Activated naive CD4-positive, alpha-beta T cell treated with Interleukin-2 at 50 U/mL for 16 hours (primary cell): ENCODE results near the gene PARVG.

Source experiments
- DNase-seq: peaks from one replicate; pipeline ENCODE4 v3.0.0-alpha.2; 2020

PARVG gene

DNA sequence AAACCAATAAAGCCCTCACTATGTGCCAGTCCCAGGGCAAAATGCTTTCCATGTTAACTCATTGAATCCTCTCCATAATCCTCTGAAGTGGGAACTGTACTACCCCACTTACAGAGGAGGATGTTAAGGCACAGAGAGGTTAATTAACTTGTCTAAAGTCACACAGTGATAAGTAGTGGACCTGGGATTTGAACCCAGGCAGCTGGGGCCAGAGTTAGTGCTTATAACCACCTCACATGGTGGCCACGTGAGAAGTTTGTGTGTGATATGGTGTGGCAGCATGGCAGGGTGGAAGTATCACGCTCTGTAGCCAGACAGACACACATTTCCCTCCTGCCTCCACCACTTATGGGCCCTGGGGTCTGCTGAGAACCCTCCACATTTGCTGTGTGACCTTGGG is 16.5 kb downstream of the PARVG start:
- DNase-seq: no peak

DNA sequence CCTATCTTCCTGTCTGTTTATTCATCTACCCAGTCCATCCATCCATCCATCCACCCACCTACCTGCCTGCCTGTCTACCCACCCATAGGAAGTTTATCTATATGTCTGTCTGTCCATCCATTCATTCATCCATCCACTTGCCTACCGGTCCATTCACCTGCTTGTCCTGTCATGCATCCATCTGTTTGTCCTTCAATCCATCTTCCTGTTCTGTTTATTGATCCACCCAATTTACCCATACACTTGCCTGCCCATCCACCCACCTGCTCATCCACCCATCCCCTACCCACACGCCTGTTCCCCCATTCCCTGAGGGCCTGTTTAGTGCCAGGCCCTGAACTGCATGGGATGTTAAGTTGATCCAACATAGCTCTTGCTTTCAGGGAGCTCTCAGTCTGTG is 18.4 kb downstream of the PARVG start:
- DNase-seq: no peak

DNA sequence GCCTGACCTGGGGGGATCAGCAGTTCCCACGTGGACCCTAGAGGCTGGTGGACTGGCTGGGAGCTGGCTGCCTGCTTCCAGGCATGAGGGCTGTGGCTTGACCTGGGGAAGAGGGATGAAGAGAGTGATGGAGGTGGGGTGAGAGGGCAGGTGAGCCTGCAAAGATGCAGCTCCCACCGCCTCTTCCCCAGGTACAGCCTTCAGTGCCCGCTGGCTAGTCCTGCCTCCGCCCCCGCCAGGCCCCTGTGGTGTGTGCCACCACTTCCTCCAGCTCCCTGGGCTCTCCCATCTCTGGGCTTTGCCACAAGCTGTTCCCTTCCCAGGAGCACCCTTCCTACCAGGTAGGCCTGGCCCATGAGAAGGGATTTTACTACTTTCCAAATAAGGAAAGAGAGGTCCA is 19.1 kb downstream of the PARVG start:
- DNase-seq: no peak

DNA sequence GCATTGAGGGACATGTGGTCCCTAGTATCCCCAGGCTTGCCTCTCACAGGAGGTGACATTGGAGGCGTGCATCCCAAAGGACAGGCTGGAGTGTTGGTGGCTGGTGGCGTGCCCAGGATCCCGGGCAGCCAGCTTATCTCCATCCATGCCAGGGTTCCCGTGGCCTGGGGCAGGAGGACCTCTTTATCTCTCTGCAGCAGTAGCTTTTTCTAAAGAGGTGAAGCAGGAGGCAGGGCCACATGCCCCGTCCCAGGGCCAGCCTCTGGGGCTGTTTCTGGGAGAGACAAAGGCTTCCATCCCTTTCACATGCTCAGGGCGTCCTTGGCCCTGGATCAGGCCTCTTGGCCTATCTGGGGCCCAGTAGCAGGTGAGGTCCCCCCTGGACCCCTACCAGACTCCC is 19.7 kb downstream of the PARVG start:
- no peak for DNase-seq

DNA sequence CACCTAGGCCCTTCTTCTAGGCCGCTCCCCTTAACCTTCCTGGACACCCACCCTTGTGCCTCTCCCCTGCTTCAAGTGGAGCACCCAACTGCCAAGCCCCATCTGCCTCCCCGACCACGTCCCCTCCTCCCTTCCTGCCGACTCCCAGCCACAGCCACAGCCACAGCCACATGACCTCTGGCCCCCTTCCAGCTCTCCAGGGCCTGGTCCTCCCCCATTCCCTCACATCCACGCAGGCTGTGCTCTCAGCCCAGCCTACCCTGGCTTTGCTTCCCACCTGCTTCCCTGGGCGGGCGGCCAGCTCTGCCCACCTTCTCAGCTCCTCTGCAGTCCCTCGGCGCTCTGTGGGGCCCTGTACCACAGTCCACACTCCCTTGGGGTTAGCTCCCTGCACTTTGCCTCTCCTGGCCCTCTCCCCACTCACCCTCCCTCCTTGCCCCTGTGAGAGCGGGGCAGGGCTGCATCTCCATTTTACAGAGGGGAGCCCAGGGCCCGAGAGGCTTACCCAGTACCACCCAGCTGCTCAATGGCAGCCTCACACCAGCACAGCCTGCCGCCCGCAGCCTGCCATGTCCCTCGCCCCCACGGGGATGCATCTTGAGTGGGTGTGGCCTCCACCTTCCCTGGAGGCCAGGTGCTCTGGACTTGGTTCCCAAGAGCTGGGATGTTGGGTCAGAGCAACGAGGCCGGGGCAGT is 20.3 kb downstream of the PARVG start:
- no peak for DNase-seq

DNA sequence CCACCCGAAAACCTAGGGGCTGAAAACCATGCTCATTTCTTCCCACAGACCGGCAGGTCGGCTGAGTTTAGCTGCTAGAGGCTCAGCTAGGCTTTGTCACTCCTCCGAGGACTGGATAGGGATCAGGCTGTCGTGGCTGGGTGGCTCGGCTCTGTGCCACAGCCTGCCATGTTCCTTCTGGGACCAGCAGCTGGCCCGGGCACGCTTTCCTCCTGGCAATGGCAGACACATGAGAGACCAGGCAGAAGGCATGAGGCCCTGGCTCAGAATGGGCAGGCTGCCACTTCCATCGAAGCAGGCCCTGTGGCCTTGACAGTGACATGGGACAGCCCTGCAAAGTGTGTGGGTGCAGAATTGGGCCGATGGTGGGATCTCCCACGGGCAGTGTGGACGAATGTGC is 20.9 kb downstream of the PARVG start:
- DNase-seq: no peak

DNA sequence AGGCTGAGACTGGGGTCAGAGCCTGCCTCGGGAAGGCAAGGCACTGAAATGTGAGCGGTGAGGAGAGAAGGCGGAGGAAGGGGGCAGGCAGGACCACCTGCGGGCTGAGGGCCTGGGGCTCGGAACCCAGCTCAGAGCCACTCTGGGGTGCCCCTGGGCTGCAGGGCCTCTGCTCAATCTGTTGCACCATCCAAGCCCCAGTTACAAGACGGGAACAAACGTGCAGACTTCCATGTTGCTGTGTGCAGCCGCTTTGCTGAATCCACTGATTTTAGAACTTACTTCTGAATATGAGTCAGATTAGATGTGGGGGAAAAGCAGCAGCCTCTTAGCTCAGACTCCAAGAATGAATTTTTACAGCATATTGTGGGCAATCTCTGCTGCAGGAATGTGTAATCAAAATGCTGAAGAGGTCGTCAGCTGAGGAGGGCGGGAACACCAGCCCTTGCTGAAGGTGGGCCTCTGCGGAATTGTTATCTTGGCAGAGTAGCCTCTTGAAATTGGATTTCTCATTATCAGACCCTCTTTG is 21.6 kb downstream of the PARVG start:
- no peak for DNase-seq

DNA sequence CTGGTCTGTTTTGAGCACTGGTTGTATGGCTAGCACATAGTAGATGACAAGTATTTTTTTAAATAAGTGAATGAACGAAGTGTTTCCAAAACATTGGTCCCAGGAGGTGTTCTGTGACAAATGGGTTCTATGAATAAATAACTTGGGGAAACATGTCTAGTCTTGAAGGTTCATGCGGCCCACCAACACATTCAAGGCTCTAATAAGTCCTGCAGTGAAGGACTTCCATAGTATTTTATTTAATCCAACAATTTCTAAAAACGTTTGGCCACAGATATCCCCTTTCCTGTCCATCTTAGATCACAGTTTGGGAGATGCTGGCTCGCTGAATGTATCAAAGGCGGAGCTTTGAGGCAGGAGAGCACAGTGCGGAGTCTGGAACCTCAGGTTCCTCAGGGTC is 22.5 kb downstream of the PARVG start:
- no peak for DNase-seq

DNA sequence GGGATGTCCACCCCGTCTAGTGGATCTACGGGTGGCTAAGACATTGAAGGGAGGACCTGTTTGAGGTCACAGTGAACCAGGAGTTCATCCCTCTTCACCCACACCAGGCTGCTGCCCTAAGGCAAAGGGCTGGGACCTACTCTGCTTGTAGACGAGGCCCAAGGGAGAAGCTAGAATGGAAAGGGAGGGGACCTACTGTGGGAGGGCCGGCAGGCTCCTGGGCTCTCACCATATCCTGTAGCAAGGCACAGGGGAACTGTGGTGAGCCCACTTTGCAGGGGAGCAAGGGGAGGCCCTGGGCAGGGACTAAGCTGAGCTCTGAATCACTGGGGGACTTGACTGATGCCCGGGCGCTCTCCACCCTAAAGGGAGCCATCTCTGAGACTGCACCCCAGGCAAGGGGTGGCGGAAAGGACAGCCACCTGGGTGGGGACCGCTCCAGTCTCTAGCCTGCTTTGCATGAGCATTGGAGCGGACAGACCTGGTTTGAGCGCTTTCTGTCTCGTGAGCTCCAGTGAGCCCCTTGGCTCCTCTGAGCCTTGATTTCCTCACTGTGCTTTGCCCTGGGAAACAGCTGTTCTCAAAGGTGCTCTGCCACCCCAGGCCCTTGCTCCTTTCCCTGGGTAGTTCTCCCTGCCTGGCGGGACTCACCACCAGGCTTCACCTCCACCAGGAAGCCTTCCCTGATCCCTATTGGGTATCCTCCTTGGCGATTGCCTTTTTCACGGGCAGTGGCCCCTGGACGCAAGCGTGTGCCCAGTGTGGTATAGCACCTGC is 24.2 kb downstream of the PARVG start:
- DNase-seq: no peak

DNA sequence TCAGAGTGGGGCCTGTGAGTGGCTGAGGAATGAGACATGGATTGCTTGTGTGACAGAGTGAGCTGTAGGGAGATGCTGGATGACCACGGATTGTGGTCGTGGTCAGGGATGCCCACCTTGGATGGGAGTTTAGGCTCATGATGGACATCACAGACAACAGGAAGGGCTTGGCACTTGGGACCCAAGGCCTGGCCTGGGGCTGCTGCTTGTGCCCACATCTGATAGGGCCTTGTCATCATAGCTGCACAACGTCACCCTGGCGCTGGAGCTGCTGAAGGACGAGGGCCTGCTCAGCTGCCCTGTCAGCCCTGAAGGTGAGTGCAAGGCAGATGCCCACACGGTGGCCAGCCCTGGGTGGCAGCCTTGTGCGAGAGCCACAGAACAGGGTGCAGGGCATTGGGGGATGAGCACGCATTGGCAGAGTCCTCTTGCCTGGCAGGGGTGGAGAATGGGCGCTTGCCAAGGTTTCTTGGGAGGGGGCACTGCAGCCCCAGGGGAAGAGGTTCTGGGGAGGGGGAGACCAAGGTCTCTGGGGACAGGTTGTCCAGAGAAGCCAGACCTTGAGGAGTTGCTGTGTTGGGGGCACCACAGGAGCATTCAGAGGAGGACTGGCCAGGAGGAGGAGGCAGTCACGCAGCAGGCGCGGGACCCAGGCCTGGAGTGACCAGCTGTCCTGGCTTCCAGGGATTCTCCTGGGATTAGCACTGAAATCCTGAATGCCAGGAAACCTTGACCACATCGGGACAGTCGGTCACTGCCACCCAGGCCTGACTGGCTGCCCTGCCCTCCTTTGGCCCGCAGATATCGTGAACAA is 25.0 kb downstream of the PARVG start:
- DNase-seq: no peak

DNA sequence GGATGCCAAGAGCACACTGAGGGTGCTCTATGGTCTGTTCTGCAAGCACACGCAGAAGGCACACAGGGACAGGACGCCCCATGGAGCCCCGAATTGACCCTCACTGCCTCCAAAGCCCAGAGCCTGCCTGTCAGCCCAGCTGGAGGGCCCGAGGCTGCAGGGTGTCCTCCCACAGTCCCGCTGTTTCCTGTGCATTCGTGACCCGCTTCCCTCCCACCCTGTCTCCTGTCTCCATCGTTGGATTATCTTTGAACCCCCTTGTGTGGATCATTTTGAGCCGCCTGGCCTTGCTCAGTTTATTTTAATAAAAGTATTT is 25.6 kb downstream of the PARVG start:
- DNase-seq: no peak

DNA sequence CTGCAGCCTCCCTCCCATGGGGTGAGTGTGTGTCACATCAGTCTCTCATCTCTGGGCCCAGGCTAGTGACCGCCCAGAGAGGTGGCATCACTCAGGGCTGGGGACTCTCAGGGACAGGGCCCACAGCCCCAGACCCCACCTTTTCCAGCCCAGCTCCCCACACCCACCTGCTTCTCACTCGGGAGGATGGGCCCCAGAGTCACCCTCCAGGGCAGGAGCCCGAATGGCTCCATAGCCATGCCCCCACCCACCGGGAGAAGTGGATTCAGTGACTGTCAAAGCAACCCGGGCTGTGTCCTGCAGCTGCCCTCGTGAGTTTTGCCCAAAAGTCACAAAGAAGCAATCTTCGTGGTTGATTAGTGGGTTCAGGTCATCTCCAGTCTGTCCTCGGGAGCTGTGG is 26.0 kb downstream of the PARVG start:
- no peak for DNase-seq

DNA sequence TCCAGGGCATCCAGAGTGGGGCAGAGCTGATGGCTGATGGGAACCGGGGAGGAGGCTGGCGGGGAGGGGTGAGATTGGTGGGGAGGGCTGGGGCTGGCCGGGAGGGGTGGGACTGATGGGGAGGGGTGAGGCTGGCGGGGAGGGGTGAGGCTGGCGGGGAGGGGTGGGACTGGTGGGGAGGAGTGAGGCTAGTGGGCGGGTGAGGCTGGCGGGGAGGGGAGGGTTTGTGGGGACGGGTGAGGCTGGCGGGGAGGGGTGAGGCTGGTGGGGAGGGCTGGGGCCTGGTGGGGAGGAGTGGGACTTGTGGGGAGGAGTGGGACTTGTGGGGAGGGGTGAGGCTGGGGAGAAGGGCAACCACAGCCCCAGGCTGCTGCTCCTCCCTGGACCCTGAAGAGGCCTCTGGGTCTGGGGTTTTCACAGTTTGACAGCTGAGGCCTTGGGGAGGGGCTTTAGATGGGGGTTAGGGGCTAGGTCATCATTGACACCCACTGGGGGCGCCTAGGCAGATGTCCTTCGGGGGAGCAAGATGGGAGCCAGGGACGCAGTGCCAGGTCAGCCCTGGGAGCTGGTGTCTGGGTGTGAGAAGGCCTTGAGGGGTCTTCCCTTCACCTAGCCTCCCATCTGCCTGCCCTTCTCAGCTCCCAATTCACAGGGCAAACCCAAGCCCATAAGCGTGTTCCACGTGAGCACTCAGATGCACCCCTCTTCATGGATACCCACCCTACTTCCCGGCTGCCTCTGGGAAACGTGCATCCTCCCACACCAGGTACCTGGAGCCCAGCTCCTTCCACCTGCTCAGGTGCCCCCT is 26.7 kb downstream of the PARVG start:
- DNase-seq: no peak

DNA sequence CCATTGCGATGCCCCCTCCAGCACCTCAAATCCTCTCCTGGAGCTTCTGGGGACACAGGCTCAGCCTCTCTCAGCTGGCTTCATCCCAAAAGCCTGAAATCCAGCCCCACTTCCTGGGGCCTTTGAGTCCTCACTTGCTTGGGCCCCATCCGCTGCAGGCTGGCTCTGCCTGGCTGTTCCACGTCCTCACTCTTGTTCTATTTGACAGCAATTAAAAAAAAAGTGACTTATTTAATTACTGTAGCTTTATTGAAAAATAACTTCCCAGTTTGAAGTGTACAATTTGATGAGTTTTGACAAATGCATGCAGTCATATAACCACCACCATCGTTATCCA is 27.2 kb downstream of the PARVG start:
- no peak for DNase-seq

DNA sequence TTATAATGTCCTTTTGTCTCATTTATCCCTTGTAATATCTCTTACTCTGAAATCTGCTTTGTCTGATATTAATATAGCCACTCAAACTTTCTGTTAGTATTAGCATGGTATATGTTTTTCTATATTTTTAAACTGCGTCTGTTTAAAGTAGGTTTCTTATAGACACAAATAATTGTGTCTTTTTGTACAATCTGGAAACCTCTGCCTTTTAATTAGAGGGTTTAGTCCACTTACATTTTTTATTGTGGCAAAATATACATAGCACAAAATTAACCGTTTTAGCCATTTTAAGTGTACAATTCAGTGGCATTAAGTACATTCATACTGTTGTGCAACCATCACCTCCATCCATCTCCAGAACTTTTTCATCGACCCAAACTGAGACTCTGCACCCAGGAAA is 28.6 kb downstream of the PARVG start:
- no peak for DNase-seq

DNA sequence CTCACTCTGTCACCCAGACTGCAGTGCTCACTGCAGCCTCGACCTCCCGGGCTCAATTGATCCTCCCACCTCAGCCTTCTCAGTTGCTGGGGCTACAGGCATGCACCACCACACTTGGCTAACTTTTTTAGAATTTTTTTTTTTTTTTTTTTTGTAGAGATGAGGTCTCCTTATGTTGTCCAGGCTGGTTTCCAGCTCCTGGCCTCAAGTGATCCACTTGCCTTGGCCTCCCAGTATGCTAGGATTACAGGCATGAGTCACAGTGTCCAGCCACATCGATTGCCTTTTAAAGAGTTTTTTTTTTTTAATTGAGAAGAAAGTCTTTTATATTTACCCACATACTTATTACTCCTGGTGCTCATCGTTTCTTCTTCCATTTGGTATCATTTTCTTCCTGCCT is 30.0 kb downstream of the PARVG start:
- no peak for DNase-seq

DNA sequence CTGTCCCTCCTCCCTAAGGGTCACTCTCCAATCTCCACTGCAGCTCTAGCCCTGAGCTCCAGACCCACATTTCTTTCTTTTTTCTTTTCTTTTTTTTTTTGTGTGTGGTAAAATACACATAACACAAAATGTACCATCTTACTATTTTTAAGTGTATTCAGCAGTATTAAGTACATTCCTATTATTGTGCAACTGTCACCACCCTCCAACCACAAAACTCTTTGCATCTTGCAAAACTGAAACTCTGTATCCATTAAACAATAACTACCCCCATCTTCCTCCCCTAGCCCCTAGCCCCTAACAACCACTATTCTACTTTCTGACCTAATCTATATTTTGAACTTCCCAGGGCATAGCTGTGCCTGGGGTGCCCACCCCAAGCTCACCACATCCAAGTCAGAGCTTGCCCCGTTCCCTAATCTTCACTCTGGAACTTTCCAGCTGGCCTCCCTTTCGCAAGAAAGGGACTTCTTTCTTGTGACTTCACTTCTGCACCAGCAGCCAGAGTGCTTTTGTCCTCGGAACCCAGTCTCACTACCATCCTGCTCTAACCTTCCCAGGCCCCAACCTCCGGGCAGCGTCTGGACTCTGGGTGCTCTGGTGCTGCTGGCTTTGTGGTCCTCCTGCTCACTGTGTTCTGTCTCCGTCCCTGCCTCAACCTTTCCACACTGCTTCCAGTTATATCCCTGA is 30.7 kb downstream of the PARVG start:
- no peak for DNase-seq

DNA sequence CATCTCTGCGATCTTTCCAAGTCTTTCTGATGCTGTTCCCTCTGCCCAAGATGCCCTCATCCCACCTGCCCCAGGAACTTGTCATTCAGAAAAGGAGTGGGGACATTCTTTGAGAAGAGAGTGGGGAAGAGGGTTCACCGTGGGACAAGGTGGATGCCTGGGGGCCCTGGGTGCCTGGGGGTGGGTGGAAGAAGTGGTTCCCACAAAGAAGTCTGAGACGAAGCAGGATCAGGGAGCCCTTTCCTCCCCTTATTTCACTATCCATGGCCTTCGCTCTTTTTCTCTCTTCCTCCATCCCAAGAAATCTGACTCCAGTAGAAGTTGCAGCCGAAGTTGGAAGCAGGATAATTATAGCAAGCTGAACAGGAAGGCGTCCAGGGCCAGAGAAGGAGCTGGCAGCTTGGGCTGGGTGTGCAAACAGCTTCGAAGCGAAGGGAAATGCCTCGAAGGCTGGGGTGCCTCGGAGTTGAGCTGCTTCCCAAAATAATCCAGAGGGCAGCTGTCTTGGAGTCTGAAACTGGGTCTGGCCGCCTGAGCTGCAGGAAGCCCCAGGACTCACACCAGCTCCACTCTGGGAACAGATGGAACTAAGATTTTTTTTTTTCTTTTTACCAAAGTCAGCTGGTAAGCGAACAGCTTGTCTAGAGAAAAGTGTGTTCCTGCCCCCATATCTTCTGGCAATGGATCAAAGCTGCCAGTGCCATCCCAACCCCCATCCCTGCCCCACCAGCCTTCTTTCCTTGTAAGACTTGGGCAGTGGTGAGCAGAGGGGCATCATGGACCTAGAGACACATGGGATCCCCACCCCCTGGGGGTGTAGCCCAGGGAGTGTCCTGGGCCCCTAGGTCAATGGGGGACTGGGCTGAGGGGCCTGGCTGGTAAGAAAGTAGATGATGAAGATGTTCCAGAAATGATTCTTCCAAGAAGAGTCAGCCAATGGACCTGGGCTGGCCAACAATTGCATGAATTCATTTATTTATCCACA is 31.5 kb downstream of the PARVG start:
- DNase-seq: no peak

DNA sequence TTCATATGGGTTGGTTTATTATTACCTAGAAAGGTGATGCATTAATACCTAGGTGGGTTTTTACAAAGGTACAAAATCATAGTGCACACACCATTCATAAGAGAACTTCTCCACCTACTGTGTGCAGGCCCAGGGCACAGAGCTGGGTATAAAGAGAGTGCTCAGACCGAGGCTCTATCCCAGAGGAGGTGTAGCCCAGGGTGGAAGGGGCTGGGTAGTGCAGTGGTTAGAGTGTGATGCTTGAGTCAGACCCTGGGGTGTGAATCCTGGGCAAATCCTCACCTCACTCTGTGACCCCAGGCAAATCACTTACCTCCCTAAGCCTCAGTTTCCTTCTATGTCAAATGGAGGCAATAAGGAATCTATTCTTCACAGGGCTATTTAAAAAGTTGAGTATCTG is 32.2 kb downstream of the PARVG start:
- no peak for DNase-seq

DNA sequence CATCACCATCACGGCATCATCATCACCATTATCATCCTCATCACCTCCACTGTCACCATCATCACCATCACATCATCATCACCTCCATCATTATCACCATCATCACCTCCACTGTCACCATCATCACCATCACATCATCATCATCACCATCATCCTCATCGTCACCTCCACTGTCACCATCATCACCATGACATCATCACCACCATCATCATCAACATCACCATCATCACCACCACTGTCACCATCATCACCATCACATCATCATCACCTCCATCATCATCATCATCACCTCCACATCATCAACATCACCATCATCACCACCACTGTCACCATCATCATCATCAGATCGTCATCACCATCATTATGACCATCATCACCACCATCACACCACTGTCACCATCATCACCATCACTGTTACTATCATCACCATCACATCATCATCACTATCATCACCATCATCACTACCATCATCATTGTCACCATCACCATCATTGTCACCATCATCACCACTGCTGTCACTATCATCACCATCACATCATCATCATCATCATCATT is 32.8 kb downstream of the PARVG start:
- DNase-seq: no peak

DNA sequence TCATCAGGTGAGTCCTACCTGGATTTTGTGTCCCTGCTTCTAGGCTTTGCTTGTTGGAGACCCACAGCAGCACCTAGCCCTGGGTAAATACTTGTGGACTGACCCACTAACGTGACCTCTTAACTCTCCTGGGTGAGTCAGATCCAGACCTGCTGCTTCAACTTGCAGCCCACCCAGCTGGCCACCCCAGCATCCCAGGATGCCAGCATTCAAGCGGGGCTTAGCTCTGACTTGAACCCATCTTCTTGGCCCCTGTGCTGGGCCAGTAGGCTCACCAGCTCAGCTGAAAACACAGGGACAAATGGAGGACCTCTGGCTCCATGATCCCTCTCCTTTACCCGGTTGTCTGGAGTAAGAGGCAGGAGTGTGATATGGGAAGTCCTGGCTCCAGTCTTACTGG is 33.5 kb downstream of the PARVG start:
- DNase-seq: no peak
